ENCODE results near the gene ROBO2. TPM values are rescaled to one million over a fixed set of nuclear protein-coding genes. Genes with fewer than 3 reads are reported as not detected.

Gene ROBO2
- polyA plus RNA-seq, 4 donors = 83.3 to 102 (median 89.4) TPM

DNA sequence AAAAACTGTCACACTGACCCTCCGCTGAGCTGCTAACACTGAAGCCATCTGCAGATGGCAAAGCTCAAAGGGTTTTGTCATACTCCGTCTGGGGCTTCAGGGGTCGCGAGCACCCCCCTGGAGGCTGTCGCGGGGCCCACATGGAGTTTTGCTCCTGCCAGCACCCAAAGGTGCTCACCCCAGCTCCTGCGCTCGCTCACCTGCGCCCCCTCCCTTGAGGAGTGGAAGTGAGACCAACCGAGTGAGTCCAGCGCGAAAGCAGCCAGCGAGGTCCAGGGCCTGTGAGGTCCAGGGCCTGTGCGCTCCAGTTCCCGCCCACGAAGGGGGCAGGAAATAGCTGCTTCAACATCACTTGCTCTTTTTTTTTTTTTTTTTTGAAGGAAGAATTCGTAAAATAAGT lies 208.5 kb downstream of the ROBO2 start:
- DNase-seq (ENCODE audit: low read depth in 4 of 4, low spot score in 2 of 4) = no peak

DNA sequence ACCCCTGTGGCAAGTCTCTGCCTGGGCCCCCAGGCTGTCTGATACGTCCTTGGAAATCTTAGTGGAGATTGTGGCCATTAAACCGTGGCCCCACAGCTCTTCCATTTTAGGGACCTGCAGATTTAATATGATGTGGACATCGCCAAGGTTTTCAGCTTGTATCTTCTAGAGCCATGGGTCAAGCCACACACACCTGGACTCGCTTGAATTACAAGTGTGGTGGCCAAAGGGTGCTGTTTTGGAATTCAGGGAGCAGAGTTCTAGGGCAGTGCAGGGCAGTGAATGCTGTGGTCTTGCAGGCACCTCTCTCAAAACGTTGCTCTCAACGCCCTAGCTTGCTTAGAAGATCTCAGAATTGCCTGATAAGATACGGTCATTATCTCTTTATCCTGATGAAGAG lies 211.2 kb downstream of the ROBO2 start:
- no peak for DNase-seq (ENCODE audit: low read depth in 4 of 4, low spot score in 2 of 4)

DNA sequence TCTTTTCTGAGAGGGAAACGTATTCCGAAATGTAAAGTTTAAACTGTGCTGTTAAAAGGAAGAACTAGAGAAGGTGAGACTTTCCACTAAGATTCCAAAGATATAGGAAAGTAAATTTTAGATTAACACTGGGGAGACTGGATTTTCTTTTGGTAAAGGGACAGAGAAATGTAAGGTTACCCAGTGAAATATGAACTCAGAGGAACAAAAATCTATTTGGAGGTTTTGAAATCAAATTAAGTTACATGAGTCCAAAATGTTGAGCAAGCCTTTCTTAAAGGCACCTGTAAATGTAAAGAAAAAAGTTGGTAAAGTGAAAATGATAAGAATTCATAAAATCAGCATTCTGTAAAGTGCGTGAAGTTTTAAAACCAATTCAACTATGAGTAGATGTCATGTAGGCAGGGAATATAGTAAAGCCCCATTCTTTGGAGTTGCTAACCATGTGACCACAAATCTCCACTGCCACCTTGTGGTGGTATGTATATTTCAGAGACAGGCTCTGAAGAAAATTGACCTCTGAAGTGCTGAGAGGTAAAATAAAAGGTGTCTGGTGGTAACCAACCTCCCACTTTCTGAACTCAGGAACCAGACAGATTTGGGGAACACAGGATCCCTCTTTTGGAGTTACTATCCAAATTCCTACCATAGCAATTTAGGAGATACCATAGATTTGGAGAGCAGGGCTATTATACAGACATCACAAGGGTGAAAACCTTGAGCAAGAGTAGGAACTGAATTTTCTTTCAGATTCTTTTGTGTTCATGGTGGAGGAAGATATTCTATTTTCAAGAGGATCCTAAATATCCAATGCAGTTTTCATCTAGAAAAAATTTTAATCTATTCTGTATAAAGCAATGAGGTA lies 215.3 kb downstream of the ROBO2 start:
- DNase-seq (ENCODE audit: low read depth in 4 of 4, low spot score in 2 of 4) = peak in 3 of 4 donors; percentile 13 to 51 (median 26)

DNA sequence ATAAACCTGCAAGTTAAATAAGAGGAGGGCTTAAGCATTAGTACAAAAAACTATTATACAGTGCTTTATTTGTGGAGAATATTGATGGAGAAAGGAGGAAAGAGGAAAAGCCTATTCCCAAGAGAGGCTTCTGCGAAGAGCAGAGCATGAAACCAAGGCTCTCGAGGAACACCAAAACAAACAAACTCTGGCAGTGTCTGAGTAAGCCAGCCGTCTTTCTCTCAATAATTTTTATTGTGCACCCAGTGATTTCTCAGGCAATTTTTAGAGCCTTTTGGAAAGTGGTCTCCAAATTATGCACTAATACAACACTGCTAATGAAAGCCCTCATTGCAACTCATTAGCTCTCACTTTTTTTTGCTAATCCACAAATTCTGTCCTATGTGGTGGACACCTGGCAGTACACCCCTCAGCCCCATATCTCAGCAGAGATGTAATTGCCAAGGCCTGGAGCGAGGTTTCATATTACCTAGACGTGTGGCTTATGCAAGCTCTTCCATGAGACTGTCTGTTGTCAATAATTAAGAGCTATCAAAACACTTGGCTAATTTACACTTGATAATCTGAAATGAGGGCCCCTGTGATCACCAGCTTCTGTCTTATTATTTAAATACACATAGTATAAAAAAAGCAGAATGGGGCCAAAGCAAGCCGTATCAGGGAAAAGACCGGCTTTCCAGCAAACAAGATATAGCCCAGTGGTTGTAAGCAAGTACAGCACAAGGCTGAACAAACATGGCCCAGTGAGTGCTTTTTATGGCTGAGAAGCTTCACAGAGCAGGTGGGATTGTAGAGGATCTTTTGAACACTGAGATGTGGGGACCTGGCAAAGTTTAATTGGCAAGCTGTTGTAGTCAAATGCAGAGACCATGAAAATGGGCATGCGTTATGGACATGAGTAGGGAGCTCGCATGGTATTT lies 216.9 kb downstream of the ROBO2 start:
- no peak for DNase-seq (ENCODE audit: low read depth in 4 of 4, low spot score in 2 of 4)

DNA sequence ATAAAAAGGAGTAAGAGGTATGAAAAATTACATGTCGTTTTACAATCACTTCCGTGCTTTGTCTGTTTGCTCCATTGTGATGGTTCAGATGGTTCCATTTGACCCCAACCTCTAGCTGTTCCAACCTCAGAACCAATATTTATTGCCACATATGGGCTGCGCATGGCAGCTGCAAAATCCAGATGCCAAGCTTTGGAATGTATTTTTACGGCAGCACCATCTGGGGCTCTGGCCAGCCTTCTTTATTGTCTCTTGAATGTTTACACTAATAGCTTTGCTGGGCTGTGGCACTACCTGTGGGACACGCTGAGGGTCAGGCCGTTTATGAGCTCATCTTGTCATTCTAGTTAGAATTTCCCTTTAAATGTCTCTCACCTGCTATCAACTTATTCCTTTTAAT lies 219.8 kb downstream of the ROBO2 start:
- no peak for DNase-seq (ENCODE audit: low read depth in 4 of 4, low spot score in 2 of 4)

DNA sequence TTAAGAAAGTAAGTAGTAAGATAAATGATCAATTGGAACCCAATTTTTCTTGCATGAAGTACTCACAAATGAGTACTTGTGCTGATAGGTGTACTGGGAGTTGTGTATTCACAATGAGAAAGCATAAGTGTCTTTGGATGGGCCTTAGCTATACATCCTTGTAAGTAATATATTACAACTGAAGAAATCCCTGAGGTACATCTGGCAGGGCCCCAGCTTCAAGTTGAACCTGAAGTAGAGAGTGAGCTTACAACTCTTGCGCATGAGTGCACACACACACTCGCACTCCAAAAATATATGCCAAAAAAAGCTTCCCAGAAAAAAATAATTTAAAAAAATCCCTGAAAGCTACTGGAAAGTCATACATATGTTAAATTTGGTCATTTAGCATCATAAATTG lies 222.5 kb downstream of the ROBO2 start:
- DNase-seq (ENCODE audit: low read depth in 4 of 4, low spot score in 2 of 4) = no peak

DNA sequence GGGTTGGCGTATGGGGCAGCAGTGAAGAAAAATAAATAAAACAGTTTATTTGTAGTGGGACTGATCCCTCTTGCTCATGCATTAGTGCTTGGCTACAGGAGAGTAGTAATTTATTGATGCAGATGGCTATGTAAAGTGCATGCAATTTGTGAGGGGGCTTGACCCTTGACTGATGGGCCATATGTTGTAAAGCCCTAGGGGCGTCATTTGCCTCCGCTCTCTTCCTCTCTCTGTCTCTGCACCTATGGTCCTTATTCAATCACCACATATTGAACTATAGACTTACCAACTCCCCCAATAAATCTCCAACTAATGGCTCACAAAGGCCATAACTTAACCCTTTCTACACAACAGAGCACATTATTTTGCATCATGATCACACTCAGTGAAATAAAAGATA lies 227.7 kb downstream of the ROBO2 start:
- DNase-seq (ENCODE audit: low read depth in 4 of 4, low spot score in 2 of 4) = no peak

DNA sequence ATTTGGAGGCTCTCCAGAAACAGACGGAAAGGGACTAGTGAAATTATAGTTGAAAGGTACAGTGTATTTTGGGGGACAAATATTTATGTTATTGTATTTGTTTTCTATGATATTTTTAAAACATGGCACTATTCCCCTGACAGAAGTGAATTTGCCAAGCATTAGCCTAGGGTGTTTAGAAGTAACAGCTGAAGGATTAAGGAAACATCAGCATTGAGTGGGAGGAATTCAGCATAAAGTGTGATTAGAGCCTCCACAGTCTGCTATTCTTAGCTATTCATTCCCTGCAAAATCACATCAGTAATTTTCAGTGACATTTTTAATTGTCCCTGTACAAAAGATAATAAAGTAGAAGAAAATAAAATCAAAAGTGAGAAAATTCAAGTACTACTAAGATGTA lies 231.4 kb downstream of the ROBO2 start:
- DNase-seq (ENCODE audit: low read depth in 4 of 4, low spot score in 2 of 4) = no peak

DNA sequence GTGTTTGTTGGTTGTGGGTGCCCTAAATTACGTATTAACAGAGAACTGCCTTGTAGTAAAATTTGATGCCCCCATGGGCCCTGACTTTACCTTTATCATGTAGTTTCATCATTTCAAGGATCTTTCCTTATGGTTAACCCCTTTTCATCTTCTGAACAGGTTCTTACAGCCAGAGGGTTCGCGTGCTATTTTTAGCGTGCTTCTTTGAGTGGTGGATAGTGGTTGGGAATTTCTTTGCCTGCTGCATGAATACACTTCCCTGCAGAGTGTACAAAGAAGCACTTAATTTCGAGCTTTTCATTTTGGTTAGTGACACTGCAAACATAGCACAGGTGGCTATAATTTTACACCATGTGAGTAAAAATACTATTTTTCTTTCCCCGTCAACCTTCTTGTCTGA lies 231.8 kb downstream of the ROBO2 start:
- no peak for DNase-seq (ENCODE audit: low read depth in 4 of 4, low spot score in 2 of 4)

DNA sequence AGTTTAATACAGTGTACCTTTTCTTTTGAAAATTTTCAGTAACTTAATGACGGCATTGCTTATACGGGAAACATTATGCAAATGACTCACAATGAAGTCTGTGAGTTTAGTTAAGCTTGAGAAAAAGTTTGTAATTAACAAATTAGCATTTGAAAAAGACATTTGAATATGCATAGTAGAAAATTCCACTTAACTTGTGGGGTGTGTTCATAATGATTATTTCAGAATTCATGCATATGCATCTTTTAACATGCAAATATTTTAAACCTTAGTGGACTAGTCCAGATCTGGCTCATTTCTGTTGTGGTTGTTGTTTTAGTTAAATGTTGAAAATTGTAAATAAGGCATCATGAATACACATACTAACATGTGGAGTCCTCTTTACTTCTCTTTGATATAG lies 239.4 kb downstream of the ROBO2 start:
- DNase-seq (ENCODE audit: low read depth in 4 of 4, low spot score in 2 of 4) = no peak

DNA sequence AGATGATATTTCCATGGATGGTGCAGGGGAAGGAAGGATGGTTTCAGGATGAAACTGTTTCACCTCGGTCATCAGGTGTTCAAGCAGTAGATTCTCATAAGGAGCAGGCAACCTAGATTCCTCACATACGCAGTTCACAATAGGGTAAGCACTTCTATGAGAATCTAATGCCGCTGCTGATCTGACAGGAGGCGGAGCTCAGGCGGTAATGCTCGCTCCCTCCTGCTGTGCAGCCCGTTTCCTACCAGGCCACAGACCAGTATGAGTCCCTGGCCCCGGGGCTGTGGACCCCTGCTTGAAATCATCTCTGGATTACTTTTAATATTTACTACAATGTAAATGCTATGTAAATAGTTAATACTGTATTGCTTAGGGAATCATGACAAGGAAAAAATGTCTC lies 241.8 kb downstream of the ROBO2 start:
- no peak for DNase-seq (ENCODE audit: low read depth in 4 of 4, low spot score in 2 of 4)

DNA sequence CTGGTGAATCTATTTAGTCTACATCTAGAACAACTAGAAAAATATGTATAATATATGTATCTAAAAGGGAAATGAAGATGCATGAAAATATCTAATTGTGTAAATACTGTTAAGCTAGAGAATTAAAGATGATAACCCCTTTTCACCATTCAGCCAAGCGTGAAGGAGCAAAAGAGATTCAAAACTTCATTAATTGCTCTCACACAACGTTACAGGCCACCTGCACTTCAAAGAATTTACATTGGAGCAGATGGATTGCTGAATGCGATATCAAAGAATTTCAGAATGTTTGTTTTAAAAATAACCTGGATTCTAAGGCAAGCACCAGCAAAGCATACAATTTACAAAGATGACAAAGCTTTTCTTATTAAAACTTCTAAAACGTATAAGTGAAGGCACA lies 243.2 kb downstream of the ROBO2 start:
- DNase-seq (ENCODE audit: low read depth in 4 of 4, low spot score in 2 of 4) = no peak

DNA sequence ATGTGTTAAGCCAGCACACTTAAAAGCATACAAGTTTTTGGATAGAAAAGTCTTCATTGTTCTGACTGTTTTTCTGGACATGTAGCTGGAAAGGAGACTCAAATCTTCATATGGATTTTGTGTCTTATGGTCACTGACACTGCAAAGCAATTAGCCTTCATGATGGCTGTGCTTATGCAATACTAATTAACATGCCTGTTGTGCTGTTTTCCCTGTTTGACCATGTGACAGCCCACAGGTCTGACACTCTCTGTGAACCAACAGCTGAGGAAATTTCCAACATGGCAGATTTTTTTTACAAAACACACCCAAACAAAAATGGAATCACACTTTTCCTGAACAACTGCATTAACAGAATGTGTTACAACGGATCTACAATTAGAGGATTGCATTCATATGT lies 248.4 kb downstream of the ROBO2 start:
- DNase-seq (ENCODE audit: low read depth in 4 of 4, low spot score in 2 of 4) = no peak

DNA sequence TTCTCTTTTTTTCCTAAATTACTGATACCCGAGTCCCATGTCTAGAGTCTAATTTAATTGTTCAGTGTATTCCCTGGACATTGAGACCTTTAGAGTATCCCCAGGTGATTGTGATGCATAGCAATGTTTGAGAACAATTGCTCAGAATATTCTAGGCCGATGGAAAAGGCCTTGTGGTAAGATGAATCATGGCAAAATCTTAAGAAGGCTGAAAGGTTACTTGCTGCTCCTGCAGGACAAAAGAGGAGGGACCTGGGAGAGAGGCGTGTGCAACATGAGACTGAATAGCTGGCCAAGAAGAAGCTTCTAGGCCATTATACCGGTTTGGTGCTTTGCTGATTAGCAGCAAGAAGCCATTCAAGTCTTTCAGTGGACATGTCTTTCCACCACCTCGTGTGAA lies 256.6 kb downstream of the ROBO2 start:
- no peak for DNase-seq (ENCODE audit: low read depth in 4 of 4, low spot score in 2 of 4)

DNA sequence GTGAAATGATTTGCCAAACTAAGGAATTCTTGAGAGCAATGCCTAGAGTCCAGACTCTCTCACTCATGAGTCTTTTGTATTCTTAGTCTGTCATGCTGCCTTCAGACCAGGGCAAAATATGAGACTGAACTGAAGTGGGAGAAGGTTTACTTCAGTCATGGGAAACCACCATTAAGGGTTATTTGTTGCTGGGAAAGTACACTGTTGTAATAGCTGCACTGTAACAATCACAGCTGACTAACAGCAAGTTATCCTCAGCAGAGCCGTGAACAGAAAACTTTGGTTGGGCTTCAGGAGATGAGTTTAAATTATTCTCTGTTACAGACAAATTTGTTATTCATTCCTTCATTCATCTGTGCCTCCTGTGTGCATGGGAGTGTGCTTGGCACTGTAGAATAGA lies 258.5 kb downstream of the ROBO2 start:
- DNase-seq (ENCODE audit: low read depth in 4 of 4, low spot score in 2 of 4) = no peak

DNA sequence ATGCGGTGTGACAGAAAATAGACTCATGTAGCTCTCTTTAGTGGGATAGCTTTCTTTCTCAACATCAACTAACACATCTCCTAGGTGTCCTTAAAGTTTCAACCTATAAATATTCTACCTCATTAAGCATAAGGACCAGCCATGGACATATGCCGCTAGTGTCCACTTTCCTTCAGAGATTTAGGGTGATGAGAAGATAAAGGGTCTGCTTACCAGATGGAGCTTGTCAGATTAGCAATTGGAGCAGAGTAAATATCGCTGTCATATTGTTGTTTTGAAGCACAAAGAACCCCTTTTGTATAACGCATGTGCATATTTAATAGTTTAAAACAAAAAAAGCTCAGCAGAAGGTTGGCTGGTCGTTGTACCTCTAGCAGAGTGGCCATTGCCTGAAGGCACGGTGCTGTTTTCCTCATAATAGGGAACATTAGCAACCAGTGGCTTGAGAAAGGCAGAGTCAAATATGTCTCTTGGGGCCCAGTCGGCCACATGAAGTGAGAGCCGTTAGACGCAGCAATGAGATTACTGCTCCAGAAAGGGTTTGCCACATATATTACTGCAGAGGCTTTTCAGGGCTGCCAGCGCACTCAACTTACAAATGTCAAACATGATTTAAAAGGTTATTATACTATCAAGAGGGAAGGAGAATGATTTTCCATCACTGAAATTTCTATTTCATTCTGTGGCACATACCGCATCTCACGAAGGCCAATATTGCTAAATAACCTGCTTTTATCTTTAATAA lies 264.2 kb downstream of the ROBO2 start:
- DNase-seq (ENCODE audit: low read depth in 4 of 4, low spot score in 2 of 4) = no peak

DNA sequence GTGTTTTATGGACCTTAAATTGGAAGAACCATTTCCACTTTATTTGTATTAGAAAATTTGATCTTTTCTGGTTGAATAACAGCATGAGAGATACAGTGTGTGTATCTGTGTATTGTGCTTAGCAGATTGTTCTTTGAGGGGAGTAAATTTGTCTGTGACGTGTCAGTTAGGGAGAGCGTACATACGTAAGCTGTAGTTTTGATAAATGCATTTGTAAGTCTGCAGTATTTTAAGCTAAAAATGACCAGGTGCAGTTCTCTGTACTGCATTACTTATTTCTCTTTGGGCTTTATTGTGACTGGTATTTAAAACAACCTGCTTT lies 264.8 kb downstream of the ROBO2 start:
- DNase-seq (ENCODE audit: low read depth in 4 of 4, low spot score in 2 of 4) = no peak

DNA sequence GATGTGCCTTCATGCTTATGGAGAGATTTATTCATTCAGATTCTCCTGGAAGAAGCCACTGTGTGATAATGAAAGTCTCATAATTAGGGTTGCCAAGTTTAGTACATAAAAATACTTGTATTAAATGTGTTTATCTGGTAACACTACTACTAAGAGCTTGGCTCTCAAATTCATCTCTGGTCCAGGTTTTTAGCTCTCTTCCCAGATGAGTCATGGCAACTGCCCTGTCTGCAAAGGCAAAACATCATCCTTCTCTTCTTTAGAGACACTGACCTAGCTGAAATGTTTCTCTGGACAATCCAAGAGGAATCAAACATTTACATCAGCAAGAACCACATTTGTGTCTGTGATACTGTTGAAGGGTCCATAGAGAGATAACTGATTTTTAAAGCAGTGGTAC lies 269.6 kb downstream of the ROBO2 start:
- DNase-seq (ENCODE audit: low read depth in 4 of 4, low spot score in 2 of 4) = no peak

DNA sequence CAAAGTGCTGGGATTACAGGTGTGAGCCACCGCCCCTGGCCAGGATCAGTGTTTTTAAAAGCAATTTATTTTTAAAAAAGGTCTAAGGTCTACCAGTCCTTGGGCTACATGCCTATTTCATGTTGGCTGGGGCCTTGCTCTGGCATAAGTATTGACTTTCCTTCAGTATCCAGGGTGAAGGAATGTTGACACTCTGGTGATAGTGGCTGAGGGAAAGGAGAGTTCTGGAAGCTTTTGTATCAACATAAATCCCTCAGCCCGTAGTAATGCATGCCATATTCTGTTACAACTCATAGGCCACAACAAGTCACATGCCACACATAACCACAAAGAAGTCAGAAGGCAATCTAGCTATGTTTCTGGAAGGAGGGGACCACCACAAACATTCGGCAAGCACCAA lies 273.9 kb downstream of the ROBO2 start:
- DNase-seq (ENCODE audit: low read depth in 4 of 4, low spot score in 2 of 4) = no peak

DNA sequence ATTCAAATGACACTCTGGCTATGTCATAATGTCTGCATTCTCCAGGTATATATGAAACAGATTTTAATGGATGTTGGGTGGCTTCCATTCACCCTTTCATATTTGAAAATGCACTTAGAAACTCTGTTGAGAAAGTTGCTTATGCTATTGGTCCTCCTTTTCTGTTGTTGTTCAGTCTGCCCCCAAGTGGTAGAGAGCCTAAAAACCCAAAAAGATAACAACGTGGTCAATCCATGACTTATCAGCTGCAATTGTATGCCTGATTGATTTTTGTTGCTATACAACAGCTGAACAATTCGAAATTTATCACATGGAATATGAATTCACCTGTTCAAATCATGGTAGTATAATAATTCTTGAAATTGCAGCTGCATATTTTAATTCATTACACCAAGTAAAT lies 279.8 kb downstream of the ROBO2 start:
- no peak for DNase-seq (ENCODE audit: low read depth in 4 of 4, low spot score in 2 of 4)

DNA sequence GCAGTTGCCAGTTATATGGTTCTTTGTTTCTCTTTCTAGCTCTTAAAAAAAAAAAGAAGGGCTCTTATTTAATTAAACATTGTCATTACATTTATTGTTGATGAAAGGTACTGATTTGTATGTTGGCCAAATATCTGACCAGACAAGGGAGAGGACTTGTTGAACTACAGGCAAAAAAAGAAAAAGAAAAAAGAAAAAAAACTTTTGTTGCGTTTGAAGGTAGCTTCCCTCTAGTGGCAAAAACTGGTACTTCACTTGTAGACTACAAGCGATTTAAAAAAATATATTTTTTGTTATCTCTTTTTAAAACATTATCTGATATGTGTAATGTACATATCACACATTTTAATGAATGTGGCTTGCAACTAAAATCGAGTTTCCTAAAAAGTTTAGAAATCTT lies 280.6 kb downstream of the ROBO2 start:
- no peak for DNase-seq (ENCODE audit: low read depth in 4 of 4, low spot score in 2 of 4)
